ENCODE measurements around the gene CRPPA. TPM values are rescaled to one million over a fixed set of nuclear protein-coding genes. Genes with fewer than 3 reads are reported as not detected.

Gene CRPPA
- total and polyA plus RNA-seq, 2 of the 13 experiments (the other 11 are each of a cell fraction or from before 2014, with no cell fraction given) = 0.16 to 1.3 TPM

DNA sequence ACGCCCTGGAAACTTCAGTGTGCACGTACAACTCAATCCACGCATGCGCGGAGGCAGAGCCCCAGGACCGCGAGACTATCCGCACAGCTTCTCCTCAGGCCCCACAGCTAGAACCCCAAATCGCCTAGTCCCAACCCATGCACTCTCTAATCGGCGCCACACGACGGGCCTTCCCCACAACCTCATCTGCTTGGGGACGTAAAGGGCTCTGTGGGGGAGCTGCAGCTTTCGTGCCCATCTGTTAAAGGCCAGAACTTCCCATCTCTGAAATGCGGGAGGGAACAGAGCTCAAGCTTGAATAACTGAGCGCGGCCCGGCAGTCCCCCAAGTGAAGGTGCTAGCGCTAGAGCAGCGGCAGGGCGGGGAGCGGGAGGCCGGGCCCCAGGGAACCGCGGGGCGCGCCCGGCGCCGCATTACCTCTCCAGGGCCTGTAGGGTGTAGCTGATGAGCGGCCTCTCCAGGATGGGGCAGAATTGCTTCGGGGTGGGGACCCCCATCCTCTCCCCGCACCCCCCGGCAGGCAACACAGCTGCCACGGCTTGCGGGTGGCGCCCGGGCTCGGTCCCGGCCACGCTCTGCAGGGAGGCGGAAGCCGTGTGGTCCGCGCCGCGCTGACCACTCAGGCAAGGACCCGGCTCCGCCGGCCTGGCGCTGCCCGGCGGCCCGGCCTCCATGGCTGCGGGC lies 547 bp downstream of the CRPPA start (continued):
- TF ChIP-seq, protein P1, sequence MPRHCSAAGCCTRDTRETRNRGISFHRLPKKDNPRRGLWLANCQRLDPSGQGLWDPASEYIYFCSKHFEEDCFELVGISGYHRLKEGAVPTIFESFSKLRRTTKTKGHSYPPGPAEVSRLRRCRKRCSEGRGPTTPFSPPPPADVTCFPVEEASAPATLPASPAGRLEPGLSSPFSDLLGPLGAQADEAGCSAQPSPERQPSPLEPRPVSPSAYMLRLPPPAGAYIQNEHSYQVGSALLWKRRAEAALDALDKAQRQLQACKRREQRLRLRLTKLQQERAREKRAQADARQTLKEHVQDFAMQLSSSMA (CRISPR knock-in tag; IDR thresholded peaks at IDR 0.05) = no peak
- no peak for TF ChIP-seq ZNF496 (CRISPR knock-in tag; IDR thresholded peaks at IDR 0.05; ENCODE audit: insufficient replicate concordance)
- TF ChIP-seq KLF16 (CRISPR knock-in tag; IDR thresholded peaks at IDR 0.05) = 0 out of 4 replicates have a peak, but pooled peaks of 1 of the 2 experiments have one; percentile 18
- TF ChIP-seq ZNF646 (CRISPR knock-in tag; IDR thresholded peaks at IDR 0.05) = no peak
- peak; percentile 15; the same call in 1 of the 2 replicates for TF ChIP-seq MYC (CRISPR knock-in tag; IDR thresholded peaks at IDR 0.05; ENCODE audit: borderline replicate concordance)
- TF ChIP-seq ZNF136 (CRISPR knock-in tag; IDR thresholded peaks at IDR 0.05; ENCODE audit: low read depth) = no peak
- TF ChIP-seq ZNF484 (CRISPR knock-in tag; IDR thresholded peaks at IDR 0.05; ENCODE audit: borderline replicate concordance, low read depth) = peak; percentile 53; the same call in 1 of the 2 replicates
- TF ChIP-seq ZNF782 (CRISPR knock-in tag; IDR thresholded peaks at IDR 0.05; ENCODE audit: borderline replicate concordance) = no peak
- TF ChIP-seq ASH2L (IDR thresholded peaks at IDR 0.05; ENCODE audit: insufficient read length, low read depth, low read length) = peak; percentile 38
- 0 out of 2 replicates have a peak, but pooled peaks have one; percentile 24 for TF ChIP-seq SP2 (CRISPR knock-in tag; IDR thresholded peaks at IDR 0.05)
- TF ChIP-seq MTA1 (CRISPR knock-in tag; IDR thresholded peaks at IDR 0.05; ENCODE audit: borderline replicate concordance) = peak; percentile 80; the same call in 1 of the 2 replicates
- TF ChIP-seq NR2C2 (CRISPR knock-in tag; IDR thresholded peaks at IDR 0.05; ENCODE audit: borderline replicate concordance) = 0 out of 2 replicates have a peak, but pooled peaks have one; percentile 22
- TF ChIP-seq, protein P2, sequence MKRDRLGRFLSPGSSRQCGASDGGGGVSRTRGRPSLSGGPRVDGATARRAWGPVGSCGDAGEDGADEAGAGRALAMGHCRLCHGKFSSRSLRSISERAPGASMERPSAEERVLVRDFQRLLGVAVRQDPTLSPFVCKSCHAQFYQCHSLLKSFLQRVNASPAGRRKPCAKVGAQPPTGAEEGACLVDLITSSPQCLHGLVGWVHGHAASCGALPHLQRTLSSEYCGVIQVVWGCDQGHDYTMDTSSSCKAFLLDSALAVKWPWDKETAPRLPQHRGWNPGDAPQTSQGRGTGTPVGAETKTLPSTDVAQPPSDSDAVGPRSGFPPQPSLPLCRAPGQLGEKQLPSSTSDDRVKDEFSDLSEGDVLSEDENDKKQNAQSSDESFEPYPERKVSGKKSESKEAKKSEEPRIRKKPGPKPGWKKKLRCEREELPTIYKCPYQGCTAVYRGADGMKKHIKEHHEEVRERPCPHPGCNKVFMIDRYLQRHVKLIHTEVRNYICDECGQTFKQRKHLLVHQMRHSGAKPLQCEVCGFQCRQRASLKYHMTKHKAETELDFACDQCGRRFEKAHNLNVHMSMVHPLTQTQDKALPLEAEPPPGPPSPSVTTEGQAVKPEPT (CRISPR knock-in tag; IDR thresholded peaks at IDR 0.05; ENCODE audit: low read depth) = peak; percentile 49; the same call in 1 of the 2 replicates
- TF ChIP-seq CBFB (CRISPR knock-in tag; IDR thresholded peaks at IDR 0.05) = no peak
- TF ChIP-seq PITX1 (CRISPR knock-in tag; IDR thresholded peaks at IDR 0.05) = peak; percentile 26; the same call in 1 of the 2 replicates
- TF ChIP-seq WIZ (CRISPR knock-in tag; IDR thresholded peaks at IDR 0.05) = no peak
- TF ChIP-seq JDP2 (CRISPR knock-in tag; IDR thresholded peaks at IDR 0.05; ENCODE audit: borderline replicate concordance) = no peak; the same call in 1 of the 2 replicates
- TF ChIP-seq HMG20B (CRISPR knock-in tag; conservative IDR thresholded peaks at IDR 0.05) = 0 out of 2 replicates have a peak, but pooled peaks have one; percentile 50
- TF ChIP-seq KLF12 (CRISPR knock-in tag; IDR thresholded peaks at IDR 0.05; ENCODE audit: borderline replicate concordance) = no peak
- TF ChIP-seq MAFG (CRISPR knock-in tag; IDR thresholded peaks at IDR 0.05) = no peak
